HG02763 (cell line): ENCODE measurements around the gene OR10G8.

ENCODE experiments used
- ATAC-seq: cut with Tn5 transposase; IDR thresholded peaks from one replicate; pipeline ENCODE4 v1.9.1; 2021; ENCODE audit warnings: mild to moderate bottlenecking, moderate library complexity; ENCODE audit not compliant: unreplicated experiment

Gene OR10G8

GRCh38 chr11:124077266-124077665 is 50.7 kb downstream of the OR10G8 start:
- ATAC-seq = no peak

DNA sequence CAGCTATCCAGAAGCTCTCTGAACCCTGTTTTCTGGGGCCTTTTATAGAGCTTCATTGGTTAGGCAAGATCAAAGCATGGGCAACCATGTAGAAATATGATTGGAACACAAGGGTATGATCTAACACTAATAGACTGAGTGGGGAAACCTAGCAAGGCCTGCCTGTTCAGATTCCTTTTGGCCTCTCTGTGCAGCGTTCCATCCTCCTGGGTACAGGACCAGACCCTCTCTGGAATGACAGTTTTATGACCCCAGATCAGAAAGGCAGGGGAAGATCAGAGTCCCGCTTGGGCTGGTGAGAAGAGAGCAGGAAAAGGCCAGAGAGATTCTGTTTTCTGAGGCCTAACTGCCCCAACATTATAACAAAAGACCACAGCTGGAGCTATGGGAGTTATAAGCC is 52.0 kb downstream of the OR10G8 start:
- no peak for ATAC-seq

DNA sequence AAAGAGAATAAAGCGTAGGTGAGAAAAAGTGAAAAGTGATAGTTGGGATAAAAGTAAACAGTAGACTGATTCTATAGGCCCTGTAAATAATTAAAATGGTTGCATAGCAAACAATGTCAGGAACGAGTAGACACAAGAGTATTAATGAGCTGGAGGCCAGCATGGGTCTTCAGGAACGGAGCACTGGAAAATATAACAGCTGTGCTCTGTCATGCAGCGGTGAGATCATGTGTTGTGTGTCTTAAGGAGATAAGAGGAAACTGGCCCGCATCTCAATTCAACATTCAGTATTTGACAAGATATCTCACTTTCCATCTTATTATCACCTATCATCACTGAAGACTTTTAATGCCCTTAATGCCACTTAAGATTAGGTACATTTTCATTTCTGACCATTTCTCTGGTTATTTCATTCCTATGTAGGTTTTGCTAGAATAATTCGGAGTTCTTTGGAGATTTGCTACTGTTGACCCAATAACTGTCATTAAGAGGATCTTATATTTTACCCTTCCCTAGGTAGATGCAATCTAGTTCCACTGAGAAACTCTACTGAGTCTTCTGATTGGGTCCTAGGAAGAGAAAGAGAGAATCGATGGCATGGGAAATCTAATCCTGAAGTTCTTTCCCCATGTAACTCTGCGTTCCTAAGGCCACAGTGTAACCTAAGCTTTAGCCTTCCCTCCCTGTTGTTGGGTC is 53.2 kb downstream of the OR10G8 start:
- no peak for ATAC-seq
